Fibroblast of skin of left biceps (primary cell): ENCODE measurements around the gene SH3BP5L.

Experiments
- DNase-seq, 2 experiments: peaks; one replicate each; pipeline ENCODE4 v3.0.0-alpha.2; 2013; ENCODE audit warnings: low read depth in 2 of 2

Gene SH3BP5L

GRCh38 chr1:248825909-248826760 is at the start of gene SH3BP5L:
Gene SH3BP5L, minus strand, starts transcription at chr1:248825915. Its CDS starts 980 bp downstream, at chr1:248824935.
- peak; percentile 86 for DNase-seq

DNA sequence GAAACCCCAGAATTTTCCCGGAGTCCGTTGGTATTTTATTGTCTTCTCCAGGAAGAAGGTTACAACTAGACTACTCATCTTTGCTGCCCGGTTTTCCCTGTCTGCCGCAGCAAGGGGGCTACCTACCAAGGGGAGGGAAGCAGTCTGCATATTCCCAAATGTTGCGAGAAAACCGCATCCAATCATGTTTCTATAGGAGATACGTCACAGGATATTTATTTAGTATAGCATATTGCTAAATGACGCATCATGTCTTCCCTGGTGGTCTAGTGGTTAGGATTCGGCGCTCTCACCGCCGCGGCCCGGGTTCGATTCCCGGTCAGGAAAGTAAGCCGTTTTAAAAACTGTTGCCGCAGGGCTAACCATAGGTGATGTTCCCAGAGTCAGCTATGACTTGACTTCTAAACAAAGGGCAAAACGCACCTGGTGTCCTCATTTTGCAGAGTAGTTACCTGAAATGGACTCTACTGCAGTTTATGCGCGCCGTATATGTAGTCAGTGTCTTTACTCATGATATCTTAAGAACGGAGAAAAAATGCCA is 48.3 kb upstream of the SH3BP5L start:
- no peak for DNase-seq

- DNase-seq, result peak; percentile 90 to 91
Observed at GRCh38 chr1:248873409-248873992, 47.8 kb upstream of the SH3BP5L start.

DNA sequence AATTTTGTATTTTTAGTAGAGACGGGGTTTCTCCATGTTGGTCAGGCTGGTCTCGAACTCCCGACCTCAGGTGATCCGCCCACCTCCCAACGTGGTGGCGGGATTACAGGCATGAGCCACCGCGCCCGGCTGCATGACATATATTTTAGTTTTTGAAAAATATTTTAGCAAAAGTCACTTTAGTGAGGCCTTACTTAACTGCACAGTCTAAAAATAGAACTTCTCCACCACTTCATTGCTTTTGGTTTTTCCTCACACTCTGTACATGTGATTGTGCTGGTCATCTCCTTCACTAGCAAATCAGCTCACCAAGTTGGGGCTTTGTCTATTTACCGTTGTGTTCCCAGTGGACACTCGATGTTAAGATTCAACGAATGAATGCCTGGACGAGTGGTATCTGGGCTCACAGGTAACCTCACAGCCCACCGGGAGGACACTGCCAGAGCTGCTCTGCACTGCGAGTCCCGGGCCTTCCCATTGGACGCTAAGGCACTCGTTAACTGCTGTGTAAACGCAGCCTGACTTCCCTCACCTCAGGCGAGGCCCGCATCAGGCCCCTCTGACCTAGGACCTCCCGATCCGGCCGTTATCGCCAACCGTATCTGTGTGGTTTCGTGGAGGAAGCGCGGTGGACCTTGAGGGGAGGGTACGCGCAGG is 47.2 kb upstream of the SH3BP5L start:
- DNase-seq, result no peak

DNA sequence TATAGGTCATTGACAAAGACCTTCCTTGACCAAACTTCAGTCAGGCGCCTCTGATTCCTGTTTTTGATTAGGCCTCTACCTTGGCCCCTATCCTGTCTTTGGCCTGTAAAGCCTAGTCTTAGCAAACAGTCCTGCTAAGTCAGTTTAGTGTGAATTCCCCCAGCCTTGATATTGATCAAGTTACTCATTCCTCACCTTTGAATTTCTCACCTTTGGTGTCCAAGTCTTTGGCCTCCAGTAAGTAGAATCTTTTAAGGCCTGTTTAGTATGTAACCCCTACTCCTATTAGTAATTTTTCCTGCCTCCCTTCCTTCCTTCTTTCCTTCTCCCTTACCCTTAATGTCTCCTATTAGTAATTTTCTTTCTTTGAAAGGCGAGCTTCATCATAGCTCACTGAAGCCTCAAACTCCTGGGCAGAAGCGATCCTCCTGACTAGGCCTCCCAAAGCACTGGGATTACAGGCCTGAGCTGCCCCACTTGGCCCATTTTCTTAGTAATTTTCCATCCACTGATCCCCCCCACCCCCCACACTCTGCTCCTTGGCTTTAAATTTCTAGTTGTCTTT is 46.2 kb upstream of the SH3BP5L start:
- no peak for DNase-seq

DNA sequence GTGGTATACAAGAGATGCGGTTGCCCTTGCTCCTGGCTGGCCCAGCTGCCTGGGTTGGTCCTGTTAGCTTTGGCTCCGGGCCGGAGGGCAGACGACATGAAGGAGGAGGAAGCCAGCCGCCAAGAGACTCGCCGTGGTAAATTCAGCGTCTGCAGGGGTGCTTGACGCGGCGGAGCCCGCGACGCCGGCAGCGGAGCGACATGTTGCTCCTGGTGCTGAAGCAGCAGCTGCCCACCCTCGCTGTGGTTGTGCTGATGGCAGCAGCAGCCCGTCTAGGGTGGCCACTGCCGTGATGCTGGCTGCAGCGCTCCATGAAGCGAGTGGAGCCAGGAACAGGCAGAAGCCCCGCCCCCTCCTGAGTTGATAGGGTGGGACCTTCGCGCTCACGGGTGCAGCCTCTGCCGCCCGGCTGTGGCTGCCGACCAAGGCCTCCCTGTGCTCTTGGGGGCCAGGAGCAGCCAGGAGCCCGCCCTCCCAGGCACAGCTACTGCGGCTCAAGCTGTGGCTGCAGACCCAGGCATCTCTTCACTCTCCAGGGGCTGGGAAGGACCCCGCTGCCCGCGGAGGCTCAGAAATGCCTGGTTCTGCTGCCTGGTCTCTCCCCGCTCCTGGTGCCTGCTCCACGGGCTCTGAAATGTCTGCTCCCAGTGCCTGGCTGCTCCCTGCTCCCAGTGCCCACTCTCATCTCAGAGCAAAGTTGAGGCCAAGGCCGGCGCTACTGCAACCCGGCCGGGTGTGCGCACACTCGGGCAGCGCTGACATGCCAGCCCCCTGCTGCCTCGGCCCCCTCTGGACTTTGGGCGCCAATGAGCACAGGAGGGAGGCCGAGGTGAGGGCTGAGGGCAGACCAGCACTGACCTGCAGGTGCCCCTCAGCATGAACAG is 37.5 kb upstream of the SH3BP5L start:
- DNase-seq, result no peak

- no peak for DNase-seq
Observed at GRCh38 chr1:248862695-248862997, 36.9 kb upstream of the SH3BP5L start.

DNA sequence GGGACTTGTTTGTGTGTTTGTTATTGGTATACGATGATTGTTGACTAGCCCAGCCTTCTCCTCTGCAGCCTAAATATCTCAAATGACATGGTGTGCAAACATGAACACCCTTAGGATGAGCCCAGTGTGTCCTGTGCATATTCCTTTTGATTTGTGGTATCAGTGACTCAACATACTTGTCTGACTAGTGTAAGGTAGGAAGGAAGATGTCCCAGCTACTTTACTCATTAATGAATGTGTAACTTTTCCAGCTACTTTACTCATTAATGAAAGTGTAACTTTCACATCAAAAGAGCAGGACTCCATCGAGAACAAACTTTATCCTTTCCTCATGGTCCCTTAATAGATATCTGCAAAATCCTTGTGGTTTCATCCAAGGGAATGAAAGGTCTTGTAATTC is 35.9 kb upstream of the SH3BP5L start:
- no peak for DNase-seq

DNA sequence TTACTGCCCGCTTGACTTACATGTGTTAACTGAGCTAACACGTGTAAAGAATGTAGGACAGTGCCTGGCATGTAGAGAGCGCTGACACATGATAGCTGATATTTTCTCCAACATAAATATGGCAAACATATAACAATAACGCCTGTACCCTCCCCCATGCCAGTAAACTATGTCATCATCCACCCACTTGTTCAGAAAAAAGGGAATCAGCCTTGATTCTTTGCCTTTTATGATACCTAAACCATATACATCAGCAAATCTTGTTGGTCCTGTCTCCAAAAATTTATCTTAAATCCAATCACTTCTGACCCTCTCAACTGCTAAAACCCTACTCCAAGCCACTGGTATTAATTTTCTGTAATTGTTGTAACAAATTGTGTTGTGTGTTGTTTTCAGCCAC is 34.3 kb upstream of the SH3BP5L start:
- DNase-seq, result no peak

DNA sequence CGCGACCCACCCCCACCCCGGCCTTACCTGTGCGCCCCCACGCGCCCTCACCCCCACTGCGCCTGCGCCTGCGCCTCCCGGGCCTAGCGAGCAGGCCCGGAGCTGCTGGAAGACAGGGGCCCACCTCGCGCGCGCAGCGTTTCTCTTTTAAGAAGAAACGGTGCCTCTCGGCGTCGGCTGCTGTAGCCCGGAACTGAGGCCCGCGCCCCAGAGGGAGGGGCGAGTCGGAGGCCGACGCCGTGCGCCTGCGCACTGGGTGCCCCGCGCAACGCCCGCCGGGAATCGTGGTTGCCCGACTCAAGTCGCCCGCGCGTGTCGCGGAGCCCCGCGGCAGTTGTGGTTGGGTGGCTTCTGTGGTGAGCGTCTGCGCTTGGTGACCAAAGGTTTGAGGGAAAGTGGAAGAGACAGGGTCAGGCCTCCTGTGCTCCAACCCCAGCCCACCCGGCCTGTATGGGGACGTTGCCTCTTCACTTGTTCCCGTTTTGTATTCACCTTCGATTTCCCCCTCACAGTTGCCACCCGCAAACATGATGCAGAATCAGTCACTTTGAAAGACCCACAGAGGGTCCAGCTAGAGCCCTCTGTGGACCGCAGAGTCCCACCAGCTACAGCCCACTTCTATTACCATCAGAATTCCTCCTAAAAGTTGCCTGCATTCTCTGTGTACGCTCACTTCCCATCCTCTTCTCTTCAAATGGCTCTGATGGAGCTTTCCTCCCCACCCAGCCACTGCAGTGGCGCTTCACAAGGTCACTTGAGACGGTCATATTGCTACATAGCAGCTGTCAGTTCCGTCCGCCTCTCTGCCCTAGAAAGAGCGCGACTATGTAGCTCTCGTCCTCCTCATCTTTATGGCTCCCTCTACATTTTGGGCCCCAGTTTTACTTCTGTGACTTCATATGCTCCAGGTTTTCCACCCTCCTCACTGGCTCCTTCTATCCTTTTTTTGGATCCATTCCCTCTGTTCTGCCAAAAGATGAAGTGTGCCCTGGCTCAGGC is 33.5 kb upstream of the SH3BP5L start, which contains the start of gene ZNF692:
TSS of gene ZNF692 (minus strand) at position 195 of the 999 bp plus-strand sequence. CDS start 776 bp downstream, outside the sequence.
- peak; percentile 93 to 94 for DNase-seq

- DNase-seq, result no peak
Observed at GRCh38 chr1:248858096-248858890, 32.6 kb upstream of the SH3BP5L start.

DNA sequence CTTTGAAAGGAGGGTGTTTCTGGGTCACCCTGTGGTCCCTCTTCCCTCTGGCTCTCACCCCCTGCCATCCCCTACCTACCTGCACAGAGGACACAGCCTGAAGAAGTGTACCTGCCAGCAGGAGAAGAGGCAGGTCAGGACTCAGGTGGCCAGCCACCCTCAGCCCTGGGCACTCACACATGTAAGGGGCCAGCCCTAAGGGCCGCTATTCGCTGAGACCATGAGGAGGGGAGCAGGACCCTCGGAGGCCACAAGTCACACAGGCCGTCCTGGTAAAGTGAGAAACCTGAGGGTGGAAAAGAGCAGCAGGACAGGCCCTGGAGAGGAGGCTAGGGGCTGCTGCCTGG is 32.0 kb upstream of the SH3BP5L start:
- no peak for DNase-seq

GRCh38 chr1:248857201-248857600 is 31.5 kb upstream of the SH3BP5L start:
- no peak for DNase-seq

GRCh38 chr1:248856176-248856575 is 30.5 kb upstream of the SH3BP5L start:
- no peak for DNase-seq

DNA sequence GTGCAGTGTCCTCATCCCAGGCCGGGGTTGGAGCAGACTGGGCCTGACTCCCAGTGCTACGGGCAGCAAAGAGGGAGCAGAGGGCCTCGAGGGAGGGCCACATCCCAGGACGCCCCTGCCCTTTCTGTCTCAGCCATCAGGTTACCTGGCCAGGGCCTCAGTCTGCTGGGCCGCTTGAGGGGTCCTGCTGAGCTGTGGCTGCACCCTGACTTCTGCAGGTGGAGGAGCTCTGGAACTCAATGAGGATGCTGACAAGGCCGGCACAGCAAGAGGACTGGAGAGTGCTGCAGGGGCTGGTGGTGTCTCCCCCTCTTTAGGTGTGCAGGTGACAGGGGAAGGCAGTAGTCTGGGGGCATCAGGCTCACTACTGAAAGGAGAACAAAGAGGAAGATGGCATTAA is 29.9 kb upstream of the SH3BP5L start:
- no peak for DNase-seq

DNA sequence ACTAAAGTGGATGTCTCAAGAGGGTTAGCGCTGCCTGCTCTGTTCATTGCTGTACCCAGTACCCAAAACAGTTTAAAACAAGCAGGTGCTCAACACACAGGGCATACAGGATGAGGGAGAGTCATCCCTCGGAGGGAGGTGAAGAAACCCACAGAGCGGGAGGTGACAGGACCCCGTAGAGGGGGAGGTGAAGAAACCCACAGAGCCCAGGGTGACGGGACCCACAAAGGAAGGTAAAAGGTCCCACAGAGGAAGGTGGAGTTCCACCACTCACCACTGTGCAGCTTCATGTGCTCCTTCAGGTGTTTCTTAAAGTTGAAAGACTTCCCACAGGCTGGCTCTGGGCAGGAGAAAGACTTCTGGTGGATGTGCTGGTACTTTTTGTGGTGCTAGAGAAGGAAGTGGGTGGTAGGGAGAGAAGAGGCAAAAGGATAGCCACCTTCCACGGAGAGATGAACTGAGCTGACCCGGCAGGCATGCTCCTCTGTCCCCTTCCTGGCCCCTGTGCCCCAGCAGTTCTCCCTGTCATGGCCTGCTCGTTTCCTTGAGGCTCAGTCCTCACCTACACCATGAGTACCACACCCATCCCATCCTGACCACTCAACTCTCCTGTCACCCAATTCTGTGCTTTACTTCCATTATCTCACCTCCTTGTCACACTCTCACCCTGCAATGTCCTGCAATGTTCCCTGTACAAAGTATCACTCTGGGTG is 28.1 kb upstream of the SH3BP5L start:
- no peak for DNase-seq

- DNase-seq, result no peak
Observed at GRCh38 chr1:248852481-248853405, 27.0 kb upstream of the SH3BP5L start.

- DNase-seq, result no peak
Observed at GRCh38 chr1:248851390-248851789, 25.7 kb upstream of the SH3BP5L start.
